Breast epithelium (tissue), 3 donors: Measurements from ENCODE around the gene MLST8.

Experiments used
- POLR2A ChIP-seq: fragments of 450-650 bp; IDR thresholded peaks from one replicate; pipeline ENCODE4 v1.6.1; 2016; ENCODE audit warnings: antibody characterized with exemption, mild to moderate bottlenecking, moderate library complexity
- POLR2AphosphoS5 ChIP-seq, 3 donors: sonication (generic); formaldehyde crosslinking; IDR thresholded peaks; one replicate each; pipeline ENCODE4 v1.6.1; 2017; ENCODE audit warnings: antibody characterized with exemption in 3 of 3
- TF ChIP-seq, protein P1 (sequence below), 3 donors: fragments of 450-650 bp; IDR thresholded peaks; one replicate each; pipeline ENCODE4 v1.5.1; 2016 to 2017; ENCODE audit warnings: antibody characterized with exemption in 3 of 3, mild to moderate bottlenecking in 3 of 3, moderate library complexity in 3 of 3

DNA sequence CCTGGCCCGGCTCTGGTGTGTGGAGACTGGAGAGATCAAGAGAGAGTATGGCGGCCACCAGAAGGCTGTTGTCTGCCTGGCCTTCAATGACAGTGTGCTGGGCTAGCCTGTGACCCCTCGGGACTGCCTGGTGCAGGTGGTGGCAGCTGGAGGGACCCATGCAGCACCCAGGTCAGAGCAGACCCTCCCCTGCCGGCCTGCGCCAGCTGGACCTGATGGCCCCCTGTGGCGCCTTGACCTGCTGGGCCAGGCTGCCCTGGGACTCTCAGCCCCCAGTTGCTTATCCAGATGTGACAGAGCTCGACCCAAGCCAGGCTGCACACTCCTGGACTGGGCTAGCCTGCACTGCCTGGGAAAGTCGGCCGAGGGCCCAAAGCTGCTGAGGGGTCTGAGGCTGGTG, 3.5 kb downstream of the MLST8 start:
- TF ChIP-seq, protein P1, sequence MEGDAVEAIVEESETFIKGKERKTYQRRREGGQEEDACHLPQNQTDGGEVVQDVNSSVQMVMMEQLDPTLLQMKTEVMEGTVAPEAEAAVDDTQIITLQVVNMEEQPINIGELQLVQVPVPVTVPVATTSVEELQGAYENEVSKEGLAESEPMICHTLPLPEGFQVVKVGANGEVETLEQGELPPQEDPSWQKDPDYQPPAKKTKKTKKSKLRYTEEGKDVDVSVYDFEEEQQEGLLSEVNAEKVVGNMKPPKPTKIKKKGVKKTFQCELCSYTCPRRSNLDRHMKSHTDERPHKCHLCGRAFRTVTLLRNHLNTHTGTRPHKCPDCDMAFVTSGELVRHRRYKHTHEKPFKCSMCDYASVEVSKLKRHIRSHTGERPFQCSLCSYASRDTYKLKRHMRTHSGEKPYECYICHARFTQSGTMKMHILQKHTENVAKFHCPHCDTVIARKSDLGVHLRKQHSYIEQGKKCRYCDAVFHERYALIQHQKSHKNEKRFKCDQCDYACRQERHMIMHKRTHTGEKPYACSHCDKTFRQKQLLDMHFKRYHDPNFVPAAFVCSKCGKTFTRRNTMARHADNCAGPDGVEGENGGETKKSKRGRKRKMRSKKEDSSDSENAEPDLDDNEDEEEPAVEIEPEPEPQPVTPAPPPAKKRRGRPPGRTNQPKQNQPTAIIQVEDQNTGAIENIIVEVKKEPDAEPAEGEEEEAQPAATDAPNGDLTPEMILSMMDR (IDR thresholded peaks at IDR 0.05), result no peak
- TF ChIP-seq POLR2A (no peak), POLR2AphosphoS5 (IDR thresholded peaks at IDR 0.05) (no peak)
